NCI-H128 (cell line): ENCODE results near the gene LPAR3.
"Not testable (repeated sequence)": the region's sequence is repeated elsewhere in the genome, so short reads cannot be mapped to it uniquely, and the experiment has no call there.

Experiments used
- DNase-seq: peaks from one replicate; lab custom pipeline; 2025; ENCODE audit not compliant: unreplicated experiment; lab: John Stamatoyannopoulos, UW

LPAR3 gene, protein sequence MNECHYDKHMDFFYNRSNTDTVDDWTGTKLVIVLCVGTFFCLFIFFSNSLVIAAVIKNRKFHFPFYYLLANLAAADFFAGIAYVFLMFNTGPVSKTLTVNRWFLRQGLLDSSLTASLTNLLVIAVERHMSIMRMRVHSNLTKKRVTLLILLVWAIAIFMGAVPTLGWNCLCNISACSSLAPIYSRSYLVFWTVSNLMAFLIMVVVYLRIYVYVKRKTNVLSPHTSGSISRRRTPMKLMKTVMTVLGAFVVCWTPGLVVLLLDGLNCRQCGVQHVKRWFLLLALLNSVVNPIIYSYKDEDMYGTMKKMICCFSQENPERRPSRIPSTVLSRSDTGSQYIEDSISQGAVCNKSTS

DNA sequence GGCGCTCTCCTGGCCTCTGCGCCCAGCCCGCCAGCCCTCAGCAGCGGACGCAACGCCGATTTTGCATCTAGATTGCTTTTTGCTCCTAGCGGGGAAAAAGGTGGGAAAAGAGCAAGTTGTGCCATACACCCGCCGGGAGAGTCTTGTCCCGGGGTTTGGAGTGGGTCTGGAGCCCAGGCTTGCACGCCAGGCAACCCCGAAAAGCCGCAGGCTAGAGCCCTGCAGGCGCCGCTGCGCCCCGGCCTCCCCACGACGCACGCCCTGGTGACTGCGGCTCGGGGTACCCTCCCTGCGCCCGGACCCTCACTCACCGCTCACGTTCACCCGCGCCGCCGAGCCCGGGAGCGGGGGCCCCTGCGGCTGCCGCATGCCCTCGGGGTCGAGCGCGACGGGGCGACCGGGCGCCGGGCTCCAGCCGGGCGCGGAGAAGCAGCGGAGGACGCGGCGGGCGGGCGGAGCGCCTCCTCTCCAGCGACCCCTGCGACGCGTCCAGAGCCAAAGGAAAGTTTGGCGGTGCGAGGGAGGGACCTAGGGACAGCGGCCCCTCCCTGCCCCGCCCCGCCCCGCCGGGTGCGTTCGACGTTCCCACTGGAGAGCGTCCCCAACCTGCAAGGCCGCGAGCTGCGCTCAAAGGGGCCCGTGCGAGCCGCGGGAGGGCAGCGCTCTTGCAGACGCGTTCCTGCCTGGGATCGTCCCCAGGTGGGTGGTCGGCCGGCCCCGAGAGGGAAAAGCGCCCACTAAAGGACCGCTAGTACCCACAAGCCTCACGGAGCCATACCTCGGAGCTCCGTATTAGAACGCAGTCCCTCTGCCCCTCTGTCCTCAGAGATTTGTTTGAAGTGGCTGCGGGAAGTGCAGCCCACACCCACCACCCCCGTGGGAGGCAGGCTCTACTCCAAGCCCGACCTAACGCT, at the start of gene LPAR3:
Gene LPAR3, minus strand, starts transcription at position 502 of the 914 bp plus-strand sequence. CDS start 27,086 bp downstream, outside the sequence.
- DNase-seq, result peak; percentile 4

DNA sequence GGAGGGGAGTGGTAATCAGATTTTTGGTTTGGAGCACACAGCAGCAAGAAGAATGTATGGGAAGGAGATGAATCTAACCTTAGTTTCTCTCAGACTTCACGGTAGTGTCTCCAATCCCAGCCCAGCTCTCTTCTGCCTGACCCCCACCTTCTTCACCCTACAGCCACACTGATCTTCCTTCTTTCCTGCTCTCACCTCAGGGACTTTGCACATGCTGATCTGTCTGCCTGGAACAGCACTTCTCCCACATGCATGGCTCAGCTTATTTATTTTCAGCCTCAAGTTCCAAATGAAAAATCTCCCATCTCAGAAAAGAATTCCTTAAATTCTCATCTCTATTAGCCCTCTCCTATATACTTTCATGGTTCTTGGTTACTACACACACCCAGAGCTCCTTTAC, 48.8 kb upstream of the LPAR3 start:
- DNase-seq, result no peak

DNA sequence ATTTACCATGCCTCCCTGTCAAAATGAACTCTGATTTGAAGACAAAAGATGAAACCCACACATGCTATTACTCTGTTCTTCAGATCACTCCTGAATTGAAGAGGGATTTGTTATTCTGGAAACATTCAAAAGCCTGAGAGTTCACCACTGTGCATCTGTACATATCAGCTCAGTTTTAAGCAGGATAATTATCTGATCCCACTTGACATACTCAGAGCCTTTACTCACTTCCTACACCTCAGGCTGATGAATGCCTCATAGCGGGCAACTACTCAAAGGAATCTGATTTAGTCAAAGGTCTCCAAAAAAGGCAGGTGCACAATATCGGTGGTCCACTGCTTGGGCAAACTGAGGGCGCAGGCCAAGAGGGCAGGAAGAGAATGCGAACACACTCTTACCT, 47.5 kb upstream of the LPAR3 start:
- DNase-seq, result no peak

DNA sequence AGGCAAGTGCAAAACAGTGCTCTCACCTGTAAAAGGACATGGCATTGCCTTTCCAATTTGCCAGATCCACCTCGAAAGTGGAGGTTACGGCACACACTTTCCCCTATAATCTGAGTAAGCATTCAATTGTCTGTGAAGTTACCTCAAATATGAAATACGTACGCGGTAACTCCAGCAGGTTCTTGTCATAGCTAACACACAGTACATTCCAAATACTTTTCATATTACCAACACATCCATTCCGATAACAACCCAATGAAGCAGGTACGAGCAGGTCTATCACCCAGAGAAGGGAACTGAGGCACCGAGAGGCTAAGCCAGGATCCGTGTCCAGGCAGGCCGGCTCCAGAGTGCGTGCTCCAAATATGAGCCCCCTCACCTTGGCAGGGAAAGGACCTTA, 46.8 kb upstream of the LPAR3 start:
- no peak for DNase-seq

DNA sequence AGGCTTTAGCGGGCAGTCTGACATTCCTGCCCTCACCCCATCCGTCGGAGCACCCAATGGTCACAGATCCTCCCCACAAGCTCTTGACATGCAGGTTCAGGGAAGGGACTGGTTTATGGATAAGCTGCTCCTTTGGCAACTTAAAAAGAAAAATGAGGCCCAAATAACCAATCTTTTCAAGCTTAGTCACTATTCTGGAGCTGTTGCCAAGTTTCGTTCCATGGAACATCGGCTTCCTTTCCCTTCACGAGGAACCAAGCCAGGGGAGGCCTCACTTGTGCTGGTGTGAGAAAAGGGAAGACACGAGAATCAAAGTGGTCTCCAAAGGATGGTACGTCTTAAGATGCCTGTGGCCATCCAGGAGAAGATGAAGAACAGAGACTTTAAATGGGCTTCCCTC, 46.1 kb upstream of the LPAR3 start:
- DNase-seq, result no peak

DNA sequence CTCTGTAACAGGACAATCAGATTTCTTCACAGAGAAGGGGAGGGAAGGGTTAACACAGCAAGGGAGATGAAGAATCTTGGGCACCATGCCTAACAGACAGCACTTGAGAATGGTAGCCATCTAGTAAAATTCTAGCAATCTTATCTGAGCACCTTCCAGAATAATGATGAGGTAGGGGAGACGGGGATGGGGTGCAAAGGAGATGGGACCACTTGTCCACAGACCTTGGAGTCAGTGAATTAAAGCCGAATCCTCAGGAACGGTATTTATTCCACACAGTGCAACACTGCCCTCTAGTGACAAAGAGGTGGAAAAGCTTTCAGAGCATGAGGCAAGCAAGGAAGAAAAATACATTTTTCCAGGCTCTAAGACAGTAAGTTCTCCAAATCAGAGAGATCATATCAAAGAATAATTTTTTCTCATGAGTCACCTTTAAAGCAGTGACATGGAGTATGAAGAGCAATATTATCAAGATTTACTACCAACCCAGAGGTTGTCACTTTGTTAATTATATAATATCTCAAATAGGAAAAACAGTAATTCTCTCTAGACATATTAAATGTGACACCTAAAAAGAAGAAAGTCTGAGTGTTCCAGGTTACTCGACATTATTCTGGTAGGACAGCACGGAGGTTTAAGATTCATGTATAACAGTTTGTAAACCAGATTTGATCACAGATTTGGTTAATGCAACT, 43.3 kb upstream of the LPAR3 start:
- DNase-seq, result peak; percentile 48

DNA sequence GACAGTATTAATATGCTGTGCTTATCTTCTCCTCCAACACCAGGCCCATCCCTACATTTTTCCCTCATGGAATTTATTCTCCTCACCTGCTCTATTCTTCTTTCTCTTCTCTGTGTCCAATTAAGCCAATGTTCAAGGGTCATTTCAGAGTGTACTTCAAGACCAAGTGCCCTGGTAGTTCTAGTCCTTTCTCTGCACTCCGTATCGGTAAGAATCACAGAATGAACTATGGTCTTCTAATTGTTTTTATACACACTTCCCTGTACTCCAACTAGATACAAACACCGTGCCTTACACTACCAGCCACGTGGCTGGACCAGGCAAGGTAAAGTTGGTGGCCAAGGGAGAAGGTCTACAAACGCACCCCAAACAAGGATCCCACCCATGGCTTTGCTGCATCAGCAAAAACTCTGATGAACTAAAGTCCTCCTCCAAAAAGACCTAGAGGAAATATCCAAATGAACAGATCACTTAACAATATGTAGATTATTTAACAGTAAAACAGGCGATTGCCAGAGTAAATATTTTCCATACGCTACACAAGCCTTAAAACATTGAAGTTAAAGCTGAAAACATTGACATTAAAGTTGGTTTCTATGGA, 40.1 kb upstream of the LPAR3 start:
- DNase-seq, result no peak

DNA sequence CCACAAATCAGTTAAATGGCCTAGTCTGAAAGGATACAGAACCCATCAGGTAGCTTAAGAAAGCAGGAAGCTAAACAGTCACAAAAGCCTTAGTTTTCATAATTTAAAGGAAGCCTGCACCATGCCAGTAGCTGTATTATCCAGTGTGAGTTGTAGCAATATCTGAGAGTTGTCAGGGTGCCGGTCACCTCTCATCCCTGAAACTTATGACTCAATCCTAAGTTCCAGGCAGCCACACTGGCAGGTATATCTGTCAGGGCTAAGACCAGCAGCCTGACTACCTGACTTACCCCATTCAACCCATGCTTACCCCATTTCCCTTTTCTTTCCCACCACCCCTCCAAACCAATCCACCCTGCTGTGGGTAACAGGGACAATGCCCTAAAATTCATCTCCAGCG, 37.8 kb upstream of the LPAR3 start:
- no peak for DNase-seq

DNA sequence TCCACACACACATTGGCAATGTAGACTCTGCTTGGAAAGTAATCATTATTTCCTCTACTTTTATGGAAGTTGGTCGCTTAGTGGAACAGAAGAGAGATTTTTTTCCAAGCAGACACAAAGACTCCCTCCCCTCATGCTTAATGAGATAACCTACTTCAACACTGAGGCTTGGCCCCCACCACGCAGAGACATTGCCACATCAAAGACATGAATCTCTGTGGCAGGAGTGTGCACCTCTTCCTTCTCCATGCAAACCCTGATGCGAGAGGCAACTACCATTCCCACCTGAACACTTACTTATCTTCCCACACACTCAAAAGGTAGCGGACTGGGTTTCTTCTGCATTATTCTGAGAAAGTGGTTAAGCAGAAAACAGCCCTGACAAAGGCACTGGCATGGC, 37.3 kb upstream of the LPAR3 start:
- no peak for DNase-seq

DNA sequence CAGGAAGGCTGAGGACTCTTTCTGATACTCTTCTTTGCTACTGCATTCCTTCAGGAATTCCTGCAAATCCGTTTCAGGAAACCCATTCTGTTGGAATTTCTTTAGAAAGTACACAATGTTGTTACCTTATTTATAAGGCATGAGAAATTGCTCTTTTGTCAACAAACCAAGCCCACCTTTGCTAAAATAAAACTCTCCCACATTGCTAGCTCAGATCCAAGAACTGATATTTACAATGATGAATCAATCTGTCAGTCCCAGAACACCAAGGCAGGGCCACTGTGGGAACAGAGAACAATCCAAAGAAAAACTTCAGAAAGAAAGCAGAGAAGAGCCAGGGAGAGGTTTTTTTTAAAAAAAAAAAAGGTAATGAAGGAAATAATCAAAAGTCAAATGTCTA, 36.6 kb upstream of the LPAR3 start:
- DNase-seq, result no peak

DNA sequence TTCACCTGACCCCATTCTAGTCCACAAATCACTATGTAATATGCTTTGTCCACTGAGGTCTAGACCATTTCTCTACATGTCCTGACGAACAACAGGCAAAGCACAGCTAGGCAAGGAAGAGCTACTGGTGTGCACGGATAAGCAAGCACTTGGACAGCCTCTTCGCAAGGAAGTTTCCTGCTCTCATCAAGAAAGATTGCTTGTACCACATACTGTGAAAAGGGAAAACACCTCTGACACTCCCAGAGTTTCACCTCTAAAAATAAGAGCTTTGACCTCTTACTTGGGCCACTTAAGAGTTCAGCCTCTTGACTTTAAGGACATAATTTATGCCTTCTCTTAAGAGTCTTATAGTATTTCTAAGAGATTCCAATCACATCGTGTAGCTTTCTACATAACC, 36.0 kb upstream of the LPAR3 start:
- no peak for DNase-seq

DNA sequence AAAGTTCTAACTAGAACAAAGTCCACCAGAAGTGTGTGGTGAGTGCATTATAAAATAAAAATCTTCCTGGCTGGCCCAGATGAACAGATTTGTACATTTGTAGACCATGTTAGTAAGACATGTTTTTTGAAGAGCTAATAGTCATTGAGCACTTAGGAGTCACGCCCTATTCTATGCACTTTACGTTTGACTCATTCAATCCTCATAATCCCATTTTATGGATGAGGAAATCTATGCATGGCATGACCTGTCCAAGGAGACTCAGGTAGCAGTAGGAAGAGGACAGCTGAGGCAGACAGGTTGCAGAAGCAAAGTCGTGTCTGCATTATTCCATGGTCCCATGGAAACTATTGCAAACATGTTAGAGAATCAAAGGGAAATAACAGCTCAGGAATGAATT, 30.3 kb upstream of the LPAR3 start:
- DNase-seq, result no peak

DNA sequence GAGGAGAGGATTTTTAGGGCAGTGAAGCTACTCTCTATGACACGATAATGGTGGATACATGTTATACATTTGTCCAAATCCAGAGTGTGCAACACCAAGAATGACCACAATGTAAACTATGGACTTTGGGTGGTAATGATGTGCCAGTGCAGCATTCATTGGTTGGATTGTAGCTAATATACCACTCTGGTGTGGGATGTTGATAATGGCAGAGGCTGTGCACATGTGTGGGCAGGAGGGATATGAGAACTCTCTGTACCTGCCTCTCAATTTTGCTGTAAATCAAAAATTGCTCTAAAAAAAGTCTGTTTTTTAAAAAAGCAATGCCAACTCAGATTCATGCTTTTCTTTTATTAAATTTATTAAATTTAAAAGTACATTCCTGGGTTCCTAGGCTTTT, 27.2 kb upstream of the LPAR3 start:
- no peak for DNase-seq

DNA sequence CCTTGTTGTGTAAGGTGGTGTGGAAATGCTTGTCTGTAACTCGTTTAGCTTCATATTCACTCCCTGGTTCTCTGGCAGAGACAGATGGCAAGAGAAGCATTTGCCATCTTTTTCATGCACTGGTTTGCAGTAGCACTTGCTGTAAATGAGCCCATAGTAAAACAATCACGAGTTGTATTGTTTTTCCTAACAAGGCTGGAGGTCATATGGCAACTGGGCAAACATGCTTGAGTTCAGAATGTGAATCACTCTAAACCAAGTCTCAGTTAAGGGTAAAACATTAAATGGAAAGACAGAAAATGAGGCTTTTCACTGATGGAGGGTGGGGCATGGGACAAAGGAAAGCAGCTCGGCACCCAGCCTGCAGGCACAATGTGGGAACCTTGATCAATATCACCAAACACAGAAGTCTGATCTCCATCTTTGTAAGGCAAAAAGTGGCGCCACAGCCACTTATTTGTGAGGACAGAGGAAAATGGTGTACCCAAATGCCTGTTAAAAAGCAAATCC, 26.5 kb upstream of the LPAR3 start:
- no peak for DNase-seq

DNA sequence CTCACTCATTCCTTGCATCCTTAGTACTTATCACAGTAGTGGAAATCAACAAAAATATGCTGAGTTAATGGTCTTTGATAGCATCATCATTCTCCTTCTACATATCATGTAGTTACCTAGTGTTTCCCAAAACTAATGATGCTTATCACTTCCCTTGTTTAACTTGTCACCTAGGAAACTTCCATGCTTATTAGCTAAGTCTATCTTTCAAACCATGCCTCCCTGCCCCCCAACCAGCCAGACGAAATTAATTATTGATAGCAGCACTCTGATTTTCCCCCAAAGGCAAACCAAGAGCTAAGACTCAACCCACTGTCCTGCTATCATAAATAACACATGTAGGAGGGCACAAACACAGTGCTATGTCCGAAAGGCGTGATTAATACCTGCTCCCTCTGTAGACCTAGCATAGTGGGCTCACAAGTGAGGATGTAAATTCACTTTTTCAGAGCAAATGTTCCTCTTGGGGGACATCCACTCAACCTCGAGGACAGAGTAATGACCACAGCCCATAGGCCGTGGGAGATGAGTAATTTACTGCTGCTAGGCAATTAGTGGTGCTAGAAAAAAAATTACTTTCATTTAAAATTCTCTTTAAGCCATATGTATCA, 25.8 kb upstream of the LPAR3 start:
- no peak for DNase-seq

DNA sequence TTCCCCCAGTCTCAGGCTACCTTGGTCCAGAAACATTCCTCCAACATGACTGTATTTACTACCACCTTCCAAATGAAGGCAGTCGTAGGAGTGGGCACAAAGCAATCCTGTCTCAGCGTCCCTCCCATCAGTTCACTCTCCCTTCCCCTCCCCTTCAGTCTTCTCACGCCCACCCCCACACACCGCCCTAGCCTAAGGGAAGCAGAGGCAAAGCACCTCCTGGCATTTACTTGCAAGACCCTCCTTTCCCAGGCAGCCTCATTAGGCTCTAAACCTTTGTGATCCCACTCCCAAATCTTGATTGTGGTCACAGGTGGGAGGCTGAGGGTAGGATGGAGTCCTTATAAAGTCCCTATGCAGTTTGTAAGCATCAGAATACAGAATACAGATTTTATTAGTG, 23.9 kb upstream of the LPAR3 start:
- no peak for DNase-seq

DNA sequence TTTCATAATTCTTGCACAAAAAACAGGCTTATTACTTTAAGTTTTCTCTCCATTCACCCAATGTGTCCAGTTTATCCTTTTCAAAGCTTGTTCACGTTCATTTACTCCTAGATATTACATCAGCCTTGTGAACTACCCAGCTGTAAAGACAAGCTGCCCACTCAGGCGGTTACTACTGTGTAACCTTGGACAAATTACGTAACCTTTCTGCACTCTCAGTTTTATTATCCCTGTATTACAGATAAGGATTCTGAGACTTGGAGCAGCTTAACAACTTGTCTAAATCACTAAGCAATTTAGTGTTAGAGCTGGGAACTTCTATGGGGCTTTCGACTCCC, 20.5 kb upstream of the LPAR3 start:
- no peak for DNase-seq

DNA sequence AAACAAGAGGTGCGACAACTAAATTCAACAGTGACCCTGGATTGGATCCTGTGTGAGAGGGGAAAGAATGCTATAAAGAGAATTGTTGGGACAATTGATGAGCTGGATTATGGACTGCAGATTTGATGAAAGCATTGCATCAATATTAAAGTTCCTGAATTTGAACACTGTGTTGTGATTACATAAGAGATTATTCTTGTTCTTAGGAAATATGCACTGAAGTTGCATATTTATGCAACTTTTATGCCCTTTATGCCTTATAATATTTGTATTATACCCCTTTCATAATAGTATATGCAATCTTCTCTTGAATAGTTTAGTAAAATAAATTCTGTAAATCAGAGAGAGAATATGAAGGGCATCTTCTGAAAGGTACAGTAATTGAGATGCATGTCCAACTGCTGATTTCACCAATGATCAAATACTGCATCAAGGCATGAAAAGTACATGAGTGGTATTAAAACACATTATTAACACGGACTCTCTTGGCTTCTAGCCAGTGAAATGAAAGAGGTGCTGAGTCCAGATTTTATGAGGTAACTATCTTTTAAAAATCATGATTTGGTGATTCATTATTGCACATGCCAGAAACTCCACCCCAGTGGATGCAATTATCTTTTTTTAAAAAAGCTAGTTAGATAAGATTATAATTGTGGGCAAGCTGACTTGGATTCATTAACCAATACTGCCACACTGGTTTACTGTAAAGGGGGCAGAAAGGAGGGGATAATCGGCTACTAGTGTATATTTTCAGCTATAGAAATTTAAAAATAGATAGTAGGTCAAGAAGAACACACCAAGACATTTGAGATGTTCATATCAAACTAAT, 19.9 kb upstream of the LPAR3 start:
- DNase-seq, result no peak

DNA sequence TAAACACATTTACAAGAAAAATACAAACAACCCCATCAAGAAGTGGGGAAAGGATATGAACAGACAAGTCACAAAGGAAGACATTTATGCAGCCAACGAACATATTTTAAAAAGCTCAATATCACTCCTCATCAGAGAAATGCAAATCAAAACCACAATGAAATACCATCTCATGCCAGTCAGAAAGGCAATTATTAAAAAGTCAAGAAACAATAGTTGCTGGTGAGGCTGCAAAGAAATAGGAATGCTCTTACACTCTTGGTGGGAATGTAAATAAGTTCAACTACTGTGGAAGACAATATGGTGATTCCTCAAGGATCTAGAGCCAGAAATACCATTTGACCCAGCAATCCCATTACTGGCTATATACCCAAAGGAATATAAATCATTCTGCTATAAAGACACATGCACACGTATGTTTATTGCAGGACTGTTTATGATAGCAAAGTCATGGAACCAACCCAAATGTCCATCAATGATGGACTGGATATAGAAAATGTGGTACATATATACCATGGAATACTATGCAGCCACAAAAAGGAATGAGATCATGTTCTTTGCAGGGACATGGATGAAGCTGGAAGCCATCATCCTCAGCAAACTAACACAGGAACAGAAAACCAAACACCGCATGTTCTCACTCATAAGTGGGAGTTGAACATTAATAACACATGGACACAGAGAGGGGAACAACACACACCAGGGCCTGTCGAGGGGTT, 15.9 kb upstream of the LPAR3 start:
- not testable (repeated sequence) for DNase-seq
